ENCODE measurements around the gene C12orf50.

Gene C12orf50

GRCh38 chr12:87935216-87935615 lies 94.0 kb downstream of the C12orf50 start:
- H3K27ac ChIP-seq = no peak overlapping the region
- no peak for TF ChIP-seq CTCF (IDR thresholded peaks at IDR 0.05)
- DNase-seq (ENCODE audit: low spot score) = no peak
- H3K4me3 ChIP-seq = no peak overlapping the region

GRCh38 chr12:87933991-87934390 lies 95.2 kb downstream of the C12orf50 start:
- Histone ChIP-seq H3K4me3 (no peak overlapping the region), H3K27ac (no peak overlapping the region)
- DNase-seq (ENCODE audit: low spot score) = no peak
- TF ChIP-seq CTCF (IDR thresholded peaks at IDR 0.05) = no peak

- no peak overlapping the region for H3K27ac ChIP-seq
- no peak for DNase-seq (ENCODE audit: low spot score)
- no peak for TF ChIP-seq CTCF (IDR thresholded peaks at IDR 0.05)
- no peak overlapping the region for H3K4me3 ChIP-seq
Observed at GRCh38 chr12:87931812-87932211, 97.4 kb downstream of the C12orf50 start.

GRCh38 chr12:87930627-87931026 lies 98.6 kb downstream of the C12orf50 start:
- DNase-seq (ENCODE audit: low spot score) = no peak
- no peak for TF ChIP-seq CTCF (IDR thresholded peaks at IDR 0.05)
- H3K27ac ChIP-seq = no peak overlapping the region
- no peak overlapping the region for H3K4me3 ChIP-seq
